GM13976 (cell line): ENCODE measurements around the gene OR51I1.

Experiments
- DNase-seq: peaks from one replicate; pipeline ENCODE4 v3.0.0; 2012; ENCODE audit warnings: low spot score
- CTCF ChIP-seq: IDR thresholded peaks from 2 replicates; pipeline ENCODE4 v1.5.1; 2012; ENCODE audit warnings: borderline replicate concordance, mild to moderate bottlenecking; ENCODE audit not compliant: insufficient read depth; ENCODE audit errors: extremely low read depth, missing control alignments, control extremely low read depth
- in situ Hi-C: fragments of 300-500 bp; cut with MboI; formaldehyde crosslinking; loops from one replicate; pipeline ENCODE4 v1.12.0; 2022; ENCODE audit warnings: low sequenced_read_pairs, mixed read lengths, inconsistent platforms; ENCODE audit not compliant: unreplicated experiment

The OR51I1 gene

GRCh38 chr11:5476186-5476819 lies 35.0 kb upstream of the OR51I1 start:
- peak; percentile 61 for TF ChIP-seq CTCF
- in situ Hi-C loops = no loop called here
- peak; percentile 72 for DNase-seq

- no peak for DNase-seq
- in situ Hi-C loops = no loop called here
- TF ChIP-seq CTCF = no peak
Observed at GRCh38 chr11:5473921-5474320, 32.6 kb upstream of the OR51I1 start.

- no peak for TF ChIP-seq CTCF
- DNase-seq = no peak
- in situ Hi-C loops = no loop called here
Observed at GRCh38 chr11:5467527-5467926, 26.2 kb upstream of the OR51I1 start.

- no peak for TF ChIP-seq CTCF
- in situ Hi-C loops = no loop called here
- DNase-seq = no peak
Observed at GRCh38 chr11:5460983-5461621, 19.8 kb upstream of the OR51I1 start.

GRCh38 chr11:5449432-5449831 lies 8.1 kb upstream of the OR51I1 start:
- no peak for TF ChIP-seq CTCF
- DNase-seq = no peak
- in situ Hi-C loops = no loop called here

GRCh38 chr11:5449023-5449422 lies 7.7 kb upstream of the OR51I1 start, which contains the start of gene OR51I2:
TSS of gene OR51I2 (plus strand) at chr11:5449323. CDS start at chr11:5453489, 4,166 bp downstream.
- no peak for DNase-seq
- no peak for TF ChIP-seq CTCF
- in situ Hi-C loops = no loop called here
